GM21825 (cell line): ENCODE measurements around the gene KANSL1.
A peak's percentile ranks its signal among the peaks of the same experiment; 100 is the strongest.
"Not testable (repeated sequence)": the region's sequence is repeated elsewhere in the genome, so short reads cannot be mapped to it uniquely, and the experiment has no call there.

Source experiments
- ATAC-seq: cut with Tn5 transposase; IDR thresholded peaks from one replicate; pipeline ENCODE4 v1.9.1; 2021; ENCODE audit warnings: mild to moderate bottlenecking, moderate library complexity; ENCODE audit not compliant: unreplicated experiment

KANSL1 gene

DNA sequence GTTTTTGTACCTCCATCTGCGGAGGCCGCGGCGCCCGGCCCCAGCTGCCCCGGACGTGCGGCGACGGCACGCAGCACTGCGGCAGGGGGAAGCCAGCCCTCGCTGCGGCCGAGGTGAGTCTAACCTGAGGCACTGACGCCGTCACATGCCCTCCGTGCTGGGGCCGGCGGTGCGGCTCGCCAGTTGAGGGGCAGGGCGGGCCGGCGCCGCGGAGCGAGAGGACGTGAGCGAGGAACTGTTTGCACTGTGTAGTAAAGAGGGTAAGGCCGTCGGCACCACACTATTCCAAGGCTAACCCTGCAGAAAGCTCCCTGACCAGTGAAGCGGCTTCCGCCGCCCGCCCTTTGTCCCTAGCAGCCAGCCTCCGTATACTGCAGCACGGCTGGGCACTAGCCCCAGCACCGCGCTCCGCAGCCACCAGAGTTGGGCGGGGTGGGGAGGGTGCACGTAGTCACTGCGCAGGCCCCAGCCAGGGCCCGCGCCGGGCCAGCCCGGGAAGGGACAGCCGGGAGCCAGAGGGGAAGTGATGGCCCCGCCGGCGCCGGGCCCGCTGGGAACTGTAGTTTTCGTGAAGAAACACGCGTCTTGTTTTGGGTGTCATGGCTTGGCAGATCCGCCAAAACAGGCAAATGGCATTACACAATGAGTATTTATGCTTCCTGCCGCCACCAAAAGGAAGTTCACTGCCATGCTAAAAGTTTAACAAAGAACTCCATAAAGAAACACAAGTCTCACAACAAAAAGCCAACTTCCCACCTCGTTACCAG is 580 bp upstream of the KANSL1 start:
- peak; percentile 61 for ATAC-seq

DNA sequence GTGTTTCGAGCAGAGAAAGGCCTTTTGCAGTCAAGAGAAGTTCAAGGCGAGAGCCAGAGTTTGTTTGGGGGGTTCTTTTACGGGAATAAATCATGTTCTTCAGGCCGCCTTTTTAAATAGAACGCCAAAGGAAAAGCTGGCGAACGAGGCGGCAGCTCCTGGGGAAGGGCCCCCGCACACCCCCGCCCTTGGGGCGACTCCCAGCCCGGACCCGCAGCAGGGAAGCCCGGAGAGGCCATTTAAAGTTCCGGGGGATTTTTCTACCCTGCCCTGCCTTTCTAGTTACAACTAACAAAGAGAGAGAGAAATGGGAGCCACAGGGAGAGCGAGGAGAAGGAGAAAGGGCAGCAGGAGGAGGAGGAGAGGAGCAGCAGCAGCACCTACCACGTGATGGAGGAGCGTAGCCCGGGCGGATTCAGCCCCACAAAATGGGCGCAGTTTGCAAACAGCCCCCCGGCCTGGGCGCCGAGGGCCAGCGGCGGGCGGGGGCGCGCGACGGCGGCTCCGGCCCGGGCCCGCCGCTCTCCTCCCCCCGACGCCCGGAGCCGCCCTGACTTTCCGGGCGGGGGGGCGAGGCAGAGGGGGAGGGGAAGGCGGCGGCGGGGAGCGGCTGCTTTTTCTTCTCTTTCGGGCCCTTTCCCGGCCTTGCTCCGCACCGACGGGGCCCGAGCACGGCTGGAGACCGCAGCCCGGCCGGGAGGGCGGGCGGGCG is 634 bp downstream of the KANSL1 start:
- ATAC-seq, result peak; percentile 18

DNA sequence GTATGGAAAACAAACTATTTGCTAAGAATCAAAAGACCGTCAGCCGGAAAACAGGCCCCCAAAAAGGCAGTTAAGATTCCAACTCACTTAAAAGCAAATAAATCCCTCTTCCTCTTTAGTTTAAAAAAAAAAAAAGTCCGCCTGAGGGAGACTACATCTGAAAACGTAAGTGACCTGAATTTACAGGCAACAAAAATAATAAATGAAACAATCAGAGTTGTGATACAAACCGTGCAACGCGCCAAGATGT is 1.1 kb downstream of the KANSL1 start:
- ATAC-seq, result no peak

DNA sequence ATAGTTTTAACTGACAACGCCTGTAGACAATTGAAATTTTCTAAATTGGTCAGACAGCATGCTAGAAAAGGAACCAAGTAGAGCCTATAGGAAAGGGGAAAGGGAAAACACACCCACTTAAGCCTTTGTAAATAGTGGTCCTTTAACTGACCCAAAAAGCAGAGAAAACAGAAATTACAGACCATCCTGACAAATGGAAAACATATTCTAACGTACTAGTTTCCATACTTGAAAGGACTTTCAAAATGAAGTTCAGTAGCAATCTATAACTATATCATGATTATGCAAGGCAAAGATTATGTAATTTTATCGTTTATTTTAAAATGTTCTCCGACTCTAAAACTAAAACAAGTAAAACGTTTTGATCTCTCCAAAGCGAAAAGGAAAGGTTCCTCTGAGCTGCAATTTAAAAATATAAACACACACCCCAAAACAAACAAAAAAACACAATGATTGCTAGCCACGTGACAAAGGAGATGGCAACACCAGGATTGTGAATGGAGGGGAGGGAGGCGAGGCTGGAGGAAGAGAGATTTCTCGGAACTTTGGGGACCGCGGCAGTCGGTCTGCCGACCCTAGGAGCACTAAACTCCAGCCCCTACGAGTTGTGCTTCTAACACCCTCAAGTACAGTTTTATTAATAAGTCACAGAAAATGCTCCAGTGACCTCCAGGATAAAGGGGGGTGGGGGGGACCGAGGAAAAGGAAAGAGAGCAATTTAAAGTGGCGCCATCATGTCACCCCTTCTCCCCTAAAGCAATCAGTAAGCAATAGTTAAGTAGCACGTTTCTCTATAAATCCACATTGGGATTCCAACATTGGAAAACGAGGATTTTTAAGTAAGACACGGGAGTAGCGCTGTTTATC is 1.7 kb downstream of the KANSL1 start:
- no peak for ATAC-seq

DNA sequence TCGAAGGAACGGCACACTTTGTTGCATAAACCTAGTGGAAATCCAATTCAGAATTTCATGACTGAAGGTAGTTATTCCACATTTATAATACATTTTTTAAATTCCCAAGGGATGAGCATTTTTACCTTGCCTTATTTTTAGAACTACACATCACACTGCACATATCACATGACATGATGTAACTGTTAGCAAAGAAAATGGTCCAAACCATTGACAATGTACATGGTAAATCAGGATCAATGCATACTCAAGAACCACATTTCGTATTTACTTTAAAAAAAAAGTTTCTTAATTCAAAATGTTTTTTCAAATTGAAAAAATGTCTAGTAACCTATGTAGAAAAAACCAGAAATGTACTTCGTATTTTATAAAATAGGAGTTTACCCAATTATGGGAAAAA is 2.5 kb downstream of the KANSL1 start:
- no peak for ATAC-seq

GRCh38 chr17:46186827-46187235 is 6.4 kb downstream of the KANSL1 start:
- not testable (repeated sequence) for ATAC-seq

DNA sequence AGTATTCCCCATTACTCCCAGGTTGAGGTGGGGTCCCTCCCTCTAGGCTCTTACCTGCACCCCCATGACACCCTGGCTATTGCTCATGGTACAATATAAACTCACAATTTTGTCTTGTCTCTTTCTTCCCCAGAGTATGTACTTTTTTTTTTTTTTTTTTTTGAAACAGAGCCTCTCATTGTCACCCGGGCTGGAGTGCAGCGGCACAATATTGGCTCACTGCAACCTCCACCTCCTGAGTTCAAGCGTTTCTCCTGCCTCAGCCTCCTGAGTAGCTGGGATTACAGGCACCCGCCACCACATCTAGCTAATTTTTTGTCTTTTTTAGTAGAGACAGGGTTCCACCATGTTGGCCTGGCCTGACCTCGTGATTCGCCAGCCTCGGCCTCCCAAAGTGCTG is 8.5 kb downstream of the KANSL1 start:
- ATAC-seq, result no peak

DNA sequence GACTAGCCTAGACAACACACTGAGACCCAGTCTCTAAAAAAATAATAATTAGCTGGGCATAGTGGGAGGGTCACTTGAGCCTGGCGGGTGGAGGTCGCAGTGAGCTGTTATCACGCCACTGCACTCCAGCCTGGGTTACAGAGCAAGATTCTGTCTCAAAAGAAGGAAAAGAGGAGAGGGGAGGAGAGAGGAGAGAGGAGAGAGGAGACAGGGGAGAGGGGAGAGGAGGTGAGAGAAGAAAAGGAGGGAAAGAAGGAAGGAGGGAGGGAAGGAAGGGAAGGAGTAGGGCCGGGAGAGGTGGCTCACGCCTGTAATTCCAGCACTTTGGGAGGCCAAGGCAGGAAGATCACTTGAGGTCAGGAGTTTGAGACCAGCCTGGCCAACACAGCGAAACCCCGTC is 9.8 kb downstream of the KANSL1 start:
- not testable (repeated sequence) for ATAC-seq

DNA sequence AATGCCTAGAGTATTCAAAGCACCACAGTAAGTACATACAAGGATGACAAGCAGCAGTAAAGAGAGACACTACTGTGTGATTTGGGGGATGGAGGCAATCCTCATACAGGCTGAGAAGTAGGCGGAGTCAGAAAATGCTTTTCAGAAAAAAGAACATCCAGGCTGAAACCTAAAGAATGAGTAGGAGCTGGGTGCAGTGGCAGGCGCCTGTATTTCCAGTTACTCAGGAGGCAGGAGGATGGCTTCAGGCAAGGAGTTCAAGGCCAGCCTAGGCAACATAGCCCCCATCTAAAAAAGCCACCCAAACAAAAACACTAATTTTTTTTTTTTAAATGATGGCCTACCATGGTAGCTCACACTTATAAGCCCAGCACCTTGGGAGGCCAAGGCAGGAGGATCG is 10.3 kb downstream of the KANSL1 start:
- ATAC-seq, result no peak

- ATAC-seq, result no peak
Measured at GRCh38 chr17:46181940-46182339, 11.3 kb downstream of the KANSL1 start.

GRCh38 chr17:46181316-46181715 is 11.9 kb downstream of the KANSL1 start:
- not testable (repeated sequence) for ATAC-seq

DNA sequence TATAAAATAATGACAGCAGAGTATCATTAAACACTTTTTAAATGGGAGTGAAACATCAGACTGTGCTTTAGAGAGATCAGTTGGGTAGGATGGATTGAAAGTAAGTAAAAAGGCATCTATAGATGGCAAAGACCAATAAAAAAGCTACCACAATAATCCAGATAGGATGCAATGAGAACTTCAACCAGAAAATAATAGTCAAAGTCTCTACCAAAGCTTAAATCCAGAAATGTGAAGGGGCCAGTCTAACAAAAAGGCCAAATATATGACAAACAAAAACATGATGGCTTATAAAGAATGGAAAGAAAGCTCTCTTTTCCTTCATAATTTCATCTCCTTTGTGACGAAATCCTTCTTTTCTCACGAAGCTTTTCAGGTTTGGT is 12.3 kb downstream of the KANSL1 start:
- ATAC-seq, result no peak

- not testable (repeated sequence) for ATAC-seq
Measured at GRCh38 chr17:46180185-46180891, 12.9 kb downstream of the KANSL1 start.

DNA sequence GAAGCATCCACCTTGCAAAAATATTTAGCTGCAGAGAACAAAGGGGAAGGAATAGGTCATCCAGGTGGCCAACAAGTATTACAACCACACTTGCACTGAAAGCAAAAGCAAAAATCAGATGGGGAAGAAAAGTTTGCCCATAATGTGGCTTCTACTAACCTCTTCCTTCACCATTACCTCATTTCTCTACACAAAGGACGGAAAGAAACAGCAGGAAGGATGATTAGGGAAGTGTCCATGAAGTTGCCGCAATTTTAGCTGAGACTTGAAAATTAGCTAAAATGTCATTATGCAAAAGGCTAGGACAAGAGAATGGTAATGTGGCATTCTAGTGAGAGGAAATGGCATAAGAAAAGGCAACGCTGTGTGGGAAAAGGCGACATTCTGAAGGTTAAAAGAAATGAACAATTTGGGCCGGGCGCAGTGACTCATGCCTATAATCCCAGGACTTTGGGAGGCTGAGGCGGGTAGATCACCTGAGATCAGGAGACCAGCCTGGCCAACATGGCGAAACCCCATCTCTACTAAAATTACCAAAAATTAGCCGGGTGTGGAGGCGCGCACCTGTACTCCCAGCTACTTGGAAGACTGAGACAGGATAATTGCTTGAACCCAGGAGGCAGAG is 13.7 kb downstream of the KANSL1 start:
- no peak for ATAC-seq

GRCh38 chr17:46178550-46179214 is 14.5 kb downstream of the KANSL1 start:
- no peak for ATAC-seq

- ATAC-seq, result no peak
Measured at GRCh38 chr17:46176975-46177374, 16.3 kb downstream of the KANSL1 start.

GRCh38 chr17:46175891-46176290 is 17.3 kb downstream of the KANSL1 start:
- no peak for ATAC-seq

- no peak for ATAC-seq
Measured at GRCh38 chr17:46173153-46173552, 20.1 kb downstream of the KANSL1 start.

GRCh38 chr17:46171939-46172338 is 21.3 kb downstream of the KANSL1 start:
- no peak for ATAC-seq
